NCI-H524 (cell line): ENCODE measurements around the gene KCNC2.

Experiments
- DNase-seq, 2 experiments: peaks; one replicate each; lab custom pipeline; 2025; lab: John Stamatoyannopoulos, UW

KCNC2 gene

GRCh38 chr12:75058228-75058627 is 151.4 kb downstream of the KCNC2 start:
- DNase-seq = no peak

- DNase-seq = no peak
These were observed 160.9 kb downstream of the KCNC2 start for GRCh38 chr12:75048767-75049166.

- no peak for DNase-seq
These were observed 161.6 kb downstream of the KCNC2 start for GRCh38 chr12:75047885-75048525.

GRCh38 chr12:75042125-75042524 is 167.5 kb downstream of the KCNC2 start:
- no peak for DNase-seq

GRCh38 chr12:75041472-75041871 is 168.2 kb downstream of the KCNC2 start:
- DNase-seq = peak in 1 of 2 experiments; percentile 14

GRCh38 chr12:75020068-75020557 is 189.5 kb downstream of the KCNC2 start:
- DNase-seq = no peak

- DNase-seq = peak; percentile 8 to 47
These were observed 198.5 kb downstream of the KCNC2 start for GRCh38 chr12:75011120-75011519.

GRCh38 chr12:75007133-75007532 is 202.5 kb downstream of the KCNC2 start:
- DNase-seq = no peak

GRCh38 chr12:75000120-75000519 is 209.5 kb downstream of the KCNC2 start:
- DNase-seq = no peak

GRCh38 chr12:74999474-74999873 is 210.2 kb downstream of the KCNC2 start:
- DNase-seq = no peak
